Osteocyte (in vitro differentiated cells): ENCODE measurements around the gene TNK2. TPM values are rescaled to one million over a fixed set of nuclear protein-coding genes. Genes with fewer than 3 reads are reported as not detected.
"Not testable (repeated sequence)": the region's sequence is repeated elsewhere in the genome, so short reads cannot be mapped to it uniquely, and the experiment has no call there.

Source experiments
- DNase-seq: peaks from one replicate; pipeline ENCODE4 v3.0.0; 2021; ENCODE audit warnings: mixed read lengths; ENCODE audit not compliant: unreplicated experiment; ENCODE audit errors: extremely low spot score
- H3K27ac Mint-ChIP-seq: one replicate; pipeline ENCODE4 v1.8.0; 2021; ENCODE audit warnings: mild to moderate bottlenecking, mixed read lengths; ENCODE audit not compliant: unreplicated experiment
- H3K27me3 Mint-ChIP-seq: one replicate; pipeline ENCODE4 v1.8.0; 2021; ENCODE audit warnings: mixed read lengths; ENCODE audit not compliant: unreplicated experiment
- H3K36me3 Mint-ChIP-seq: one replicate; pipeline ENCODE4 v1.8.0; 2021; ENCODE audit warnings: mixed read lengths; ENCODE audit not compliant: unreplicated experiment
- H3K4me1 Mint-ChIP-seq: one replicate; pipeline ENCODE4 v1.8.0; 2021; ENCODE audit warnings: mixed read lengths; ENCODE audit not compliant: unreplicated experiment
- H3K4me3 Mint-ChIP-seq: one replicate; pipeline ENCODE4 v1.8.0; 2021; ENCODE audit warnings: mild to moderate bottlenecking, moderate library complexity, mixed read lengths; ENCODE audit not compliant: unreplicated experiment
- H3K9me3 Mint-ChIP-seq: one replicate; pipeline ENCODE4 v1.8.0; 2021; ENCODE audit warnings: mixed read lengths; ENCODE audit not compliant: unreplicated experiment
- total RNA-seq: library from RNA; stranded (reverse); gene quantifications from 2 replicates; pipeline ENCODE4 v1.2.1, GENCODE V29; 2021
- TF ChIP-seq, protein P1 (sequence below): fragments of 200-600 bp; sonication (generic); IDR thresholded peaks from 2 replicates; pipeline ENCODE4 v1.5.0; 2021; ENCODE audit warnings: antibody characterized with exemption, mild to moderate bottlenecking, moderate library complexity

Gene TNK2
- total RNA-seq, 1 donor from 2014 or later: 54.2 TPM

GRCh38 chr3:195873971-195874370 is 34.4 kb downstream of the TNK2 start:
- Mint-ChIP-seq H3K4me1 (no peaks in the 10 kb centered on the region), H3K27me3 (no peaks in the 10 kb centered on the region), H3K9me3 (no peaks in the 10 kb centered on the region), H3K36me3 (peaks cover 8% of the 10 kb centered on the region), H3K27ac (no peak overlapping the region), H3K4me3 (no peak overlapping the region)
- TF ChIP-seq, protein P1, sequence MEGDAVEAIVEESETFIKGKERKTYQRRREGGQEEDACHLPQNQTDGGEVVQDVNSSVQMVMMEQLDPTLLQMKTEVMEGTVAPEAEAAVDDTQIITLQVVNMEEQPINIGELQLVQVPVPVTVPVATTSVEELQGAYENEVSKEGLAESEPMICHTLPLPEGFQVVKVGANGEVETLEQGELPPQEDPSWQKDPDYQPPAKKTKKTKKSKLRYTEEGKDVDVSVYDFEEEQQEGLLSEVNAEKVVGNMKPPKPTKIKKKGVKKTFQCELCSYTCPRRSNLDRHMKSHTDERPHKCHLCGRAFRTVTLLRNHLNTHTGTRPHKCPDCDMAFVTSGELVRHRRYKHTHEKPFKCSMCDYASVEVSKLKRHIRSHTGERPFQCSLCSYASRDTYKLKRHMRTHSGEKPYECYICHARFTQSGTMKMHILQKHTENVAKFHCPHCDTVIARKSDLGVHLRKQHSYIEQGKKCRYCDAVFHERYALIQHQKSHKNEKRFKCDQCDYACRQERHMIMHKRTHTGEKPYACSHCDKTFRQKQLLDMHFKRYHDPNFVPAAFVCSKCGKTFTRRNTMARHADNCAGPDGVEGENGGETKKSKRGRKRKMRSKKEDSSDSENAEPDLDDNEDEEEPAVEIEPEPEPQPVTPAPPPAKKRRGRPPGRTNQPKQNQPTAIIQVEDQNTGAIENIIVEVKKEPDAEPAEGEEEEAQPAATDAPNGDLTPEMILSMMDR: no peak
- DNase-seq: no peak

DNA sequence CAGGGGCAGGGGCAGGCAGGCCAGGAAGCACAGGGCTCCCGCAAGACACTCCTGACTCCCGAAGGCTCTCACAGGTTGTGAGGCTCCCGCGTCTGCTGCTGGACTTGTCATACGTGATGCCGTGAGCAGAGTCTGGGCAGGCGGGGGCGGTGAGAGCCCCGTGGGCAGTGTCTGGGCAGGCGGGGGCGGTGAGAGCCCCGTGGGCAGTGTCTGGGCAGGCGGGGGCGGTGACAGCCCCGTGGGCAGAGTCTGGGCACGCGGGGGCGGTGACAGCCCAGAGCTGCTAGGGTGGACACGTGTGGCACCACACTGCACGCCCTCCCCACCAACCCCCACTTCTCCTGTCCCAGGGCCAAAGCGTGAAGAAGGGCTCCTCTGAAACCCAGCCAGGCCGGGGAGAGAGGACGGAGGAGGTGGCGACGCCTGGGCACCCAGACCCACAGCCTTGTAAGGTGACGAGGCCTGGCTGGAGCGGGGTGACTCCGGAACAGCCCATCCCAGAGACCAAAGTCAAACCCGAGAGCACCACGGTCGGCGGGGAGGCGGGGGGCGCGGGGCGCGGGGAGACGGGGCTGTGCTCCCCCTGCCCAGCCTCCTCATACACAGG is 35.0 kb downstream of the TNK2 start:
- Mint-ChIP-seq H3K4me1 (no peaks in the 10 kb centered on the region), H3K4me3 (no peak overlapping the region), H3K36me3 (peaks cover 5% of the 10 kb centered on the region), H3K27ac (no peak overlapping the region), H3K9me3 (no peaks in the 10 kb centered on the region), H3K27me3 (no peaks in the 10 kb centered on the region)
- TF ChIP-seq, protein P1: no peak
- no peak for DNase-seq

GRCh38 chr3:195872800-195873199 is 35.6 kb downstream of the TNK2 start:
- DNase-seq: no peak
- Mint-ChIP-seq H3K4me3 (no peak overlapping the region), H3K27ac (no peak overlapping the region), H3K27me3 (no peaks in the 10 kb centered on the region), H3K9me3 (no peaks in the 10 kb centered on the region), H3K4me1 (no peaks in the 10 kb centered on the region), H3K36me3 (peaks cover 3% of the 10 kb centered on the region)
- TF ChIP-seq, protein P1: no peak

GRCh38 chr3:195872097-195872496 is 36.3 kb downstream of the TNK2 start:
- TF ChIP-seq, protein P1: no peak
- Mint-ChIP-seq H3K27me3 (no peaks in the 10 kb centered on the region), H3K9me3 (no peaks in the 10 kb centered on the region), H3K4me1 (no peaks in the 10 kb centered on the region), H3K36me3 (peaks cover 3% of the 10 kb centered on the region), H3K4me3 (no peak overlapping the region), H3K27ac (no peak overlapping the region)
- no peak for DNase-seq

DNA sequence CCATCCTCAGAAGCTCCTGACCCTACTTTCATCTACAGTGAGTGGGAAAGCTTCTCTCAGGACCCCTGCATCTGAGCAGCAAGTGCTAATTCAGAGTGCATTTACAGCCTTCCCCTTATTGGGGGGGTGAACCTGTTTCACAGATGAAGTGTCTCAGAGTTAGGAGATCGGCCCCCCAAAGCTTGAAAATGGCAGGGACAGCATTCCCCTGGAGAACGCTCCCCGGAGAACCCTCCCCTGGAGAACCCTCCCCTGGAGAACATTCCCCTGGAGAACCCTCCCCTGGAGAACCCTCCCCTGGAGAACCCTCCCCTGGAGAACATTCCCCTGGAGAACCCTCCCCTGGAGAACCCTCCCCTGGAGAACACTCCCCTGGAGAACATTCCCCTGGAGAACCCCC is 36.7 kb downstream of the TNK2 start:
- not testable (repeated sequence) for H3K27me3 Mint-ChIP-seq, H3K36me3 Mint-ChIP-seq, DNase-seq, H3K9me3 Mint-ChIP-seq, H3K4me1 Mint-ChIP-seq, H3K4me3 Mint-ChIP-seq, H3K27ac Mint-ChIP-seq

DNA sequence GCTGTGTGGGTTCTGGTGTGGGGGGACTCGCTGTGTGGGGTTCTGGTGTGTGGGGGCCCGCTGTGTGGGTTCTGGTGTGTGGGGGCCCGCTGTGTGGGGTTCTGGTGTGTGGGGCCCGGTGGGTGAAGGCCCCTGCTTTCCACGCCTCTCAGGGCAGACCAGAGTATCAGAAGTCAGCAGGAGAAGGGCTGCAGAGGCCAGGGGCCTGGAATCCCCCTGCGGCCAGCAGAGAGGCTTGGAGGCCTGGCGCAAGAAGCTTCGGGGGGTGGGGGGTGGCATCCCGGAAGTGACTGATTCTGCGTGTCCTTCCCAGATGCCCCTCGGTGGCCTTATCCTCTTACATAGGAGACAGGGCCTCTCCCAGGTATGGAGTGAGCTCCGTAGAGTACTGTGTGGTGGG is 37.4 kb downstream of the TNK2 start:
- Mint-ChIP-seq H3K27me3 (no peaks in the 10 kb centered on the region), H3K36me3 (peaks cover 3% of the 10 kb centered on the region), H3K27ac (no peak overlapping the region), H3K9me3 (no peaks in the 10 kb centered on the region), H3K4me1 (no peaks in the 10 kb centered on the region), H3K4me3 (no peak overlapping the region)
- DNase-seq: no peak
- TF ChIP-seq, protein P1: no peak
